Loucy (cell line): Measurements from ENCODE around the gene ZIC1.

Experiments
- H2AFZ ChIP-seq: fragments of 200-600 bp; sonication (generic); 2 replicates; pipeline ENCODE4 v1.6.0; 2016; ENCODE audit warnings: antibody characterized with exemption, mild to moderate bottlenecking, low read length, moderate library complexity
- H3F3A ChIP-seq: fragments of 200-600 bp; 2 replicates; pipeline ENCODE4 v1.6.0; 2016; ENCODE audit warnings: antibody characterized with exemption, low read depth, mild to moderate bottlenecking
- H3K27me3 ChIP-seq: fragments of 200-600 bp; sonication (generic); 2 replicates; pipeline ENCODE4 v1.6.1; 2014; ENCODE audit warnings: low read length, mild to moderate bottlenecking; ENCODE audit not compliant: insufficient read depth, poor library complexity, severe bottlenecking
- H3K36me3 ChIP-seq: fragments of 200-600 bp; sonication (generic); 2 replicates; pipeline ENCODE4 v1.6.1; 2016; ENCODE audit warnings: low read length; ENCODE audit not compliant: insufficient read depth
- H3K4me1 ChIP-seq: fragments of 200-600 bp; sonication (generic); 2 replicates; pipeline ENCODE4 v1.5.1; 2014; ENCODE audit warnings: low read length, mild to moderate bottlenecking; ENCODE audit not compliant: insufficient read depth, poor library complexity, severe bottlenecking
- H3K4me2 ChIP-seq: fragments of 200-600 bp; sonication (generic); 2 replicates; pipeline ENCODE4 v1.6.0; 2014; ENCODE audit warnings: antibody characterized with exemption, low read length, low read depth, mild to moderate bottlenecking; ENCODE audit not compliant: poor library complexity, severe bottlenecking
- H3K4me3 ChIP-seq: fragments of 200-600 bp; sonication (generic); 2 replicates; pipeline ENCODE4 v1.5.1; 2014; ENCODE audit warnings: low read length, mild to moderate bottlenecking, mixed read lengths; ENCODE audit not compliant: poor library complexity, severe bottlenecking
- H3K79me2 ChIP-seq: fragments of 200-600 bp; sonication (generic); 2 replicates; pipeline ENCODE4 v1.6.1; 2014; ENCODE audit warnings: low read length; ENCODE audit not compliant: insufficient read depth
- H3K9ac ChIP-seq: fragments of 200-600 bp; sonication (generic); 2 replicates; pipeline ENCODE4 v1.6.0; 2014; ENCODE audit warnings: mild to moderate bottlenecking, low read depth, low read length, moderate library complexity; ENCODE audit not compliant: poor library complexity, severe bottlenecking
- H3K9me2 ChIP-seq: fragments of 200-600 bp; sonication (generic); replicated peaks from 2 replicates; pipeline ENCODE4 v1.6.1; 2016; ENCODE audit warnings: low read depth, low read length, mixed read lengths
- H3K9me3 ChIP-seq: fragments of 200-600 bp; sonication (generic); 2 replicates; pipeline ENCODE4 v1.6.1; 2014; ENCODE audit warnings: mild to moderate bottlenecking, antibody characterized with exemption, low read length, low read depth; ENCODE audit not compliant: insufficient read depth
- H4K20me1 ChIP-seq: fragments of 200-600 bp; sonication (generic); 2 replicates; pipeline ENCODE4 v1.6.0; 2014; ENCODE audit warnings: antibody characterized with exemption, low read length, mild to moderate bottlenecking; ENCODE audit not compliant: insufficient read depth, poor library complexity, severe bottlenecking
- EZH2phosphoT487 ChIP-seq: fragments of 200-600 bp; IDR thresholded peaks from 2 replicates; pipeline ENCODE4 v1.6.1; 2018; ENCODE audit warnings: antibody characterized with exemption, mild to moderate bottlenecking, moderate library complexity, borderline replicate concordance
- TF ChIP-seq, protein P1 (sequence below): fragments of 200-600 bp; sonication (generic); conservative IDR thresholded peaks from 2 replicates; pipeline ENCODE4 v1.5.1; 2014; ENCODE audit warnings: mild to moderate bottlenecking, antibody characterized with exemption, low read length

Gene ZIC1

DNA sequence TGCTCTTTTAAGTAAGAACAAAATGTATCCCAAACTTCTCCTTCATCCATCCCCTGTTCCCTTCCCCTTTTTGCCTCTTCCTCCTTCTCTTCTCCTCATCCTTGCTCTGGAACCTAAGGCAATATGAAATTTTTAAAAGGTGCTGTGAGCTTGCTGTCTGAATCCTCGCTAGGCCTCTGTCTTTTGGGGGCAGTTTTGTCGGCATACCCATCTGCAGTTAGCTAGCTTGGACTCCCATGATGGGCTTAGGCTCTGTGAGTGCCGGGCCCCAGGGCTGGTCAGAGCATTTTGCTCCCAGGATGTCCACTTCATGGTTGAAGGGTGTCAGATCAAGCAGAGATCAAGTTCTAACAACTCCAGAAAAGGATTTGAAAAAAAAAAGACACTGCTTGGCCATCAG lies 18.6 kb downstream of the ZIC1 start:
- no peaks in the 10 kb centered on the region for H3K4me1 ChIP-seq
- H3K4me2 ChIP-seq, result no peak overlapping the region
- H4K20me1 ChIP-seq, result no peaks in the 10 kb centered on the region
- no peaks in the 10 kb centered on the region for H3K9me3 ChIP-seq
- no peaks in the 10 kb centered on the region for H3K9me2 ChIP-seq
- H3K4me3 ChIP-seq, result no peak overlapping the region
- H3K79me2 ChIP-seq, result no peaks in the 10 kb centered on the region
- H3K27me3 ChIP-seq, result no peaks in the 10 kb centered on the region
- H3K36me3 ChIP-seq, result no peaks in the 10 kb centered on the region
- TF ChIP-seq, protein P1, sequence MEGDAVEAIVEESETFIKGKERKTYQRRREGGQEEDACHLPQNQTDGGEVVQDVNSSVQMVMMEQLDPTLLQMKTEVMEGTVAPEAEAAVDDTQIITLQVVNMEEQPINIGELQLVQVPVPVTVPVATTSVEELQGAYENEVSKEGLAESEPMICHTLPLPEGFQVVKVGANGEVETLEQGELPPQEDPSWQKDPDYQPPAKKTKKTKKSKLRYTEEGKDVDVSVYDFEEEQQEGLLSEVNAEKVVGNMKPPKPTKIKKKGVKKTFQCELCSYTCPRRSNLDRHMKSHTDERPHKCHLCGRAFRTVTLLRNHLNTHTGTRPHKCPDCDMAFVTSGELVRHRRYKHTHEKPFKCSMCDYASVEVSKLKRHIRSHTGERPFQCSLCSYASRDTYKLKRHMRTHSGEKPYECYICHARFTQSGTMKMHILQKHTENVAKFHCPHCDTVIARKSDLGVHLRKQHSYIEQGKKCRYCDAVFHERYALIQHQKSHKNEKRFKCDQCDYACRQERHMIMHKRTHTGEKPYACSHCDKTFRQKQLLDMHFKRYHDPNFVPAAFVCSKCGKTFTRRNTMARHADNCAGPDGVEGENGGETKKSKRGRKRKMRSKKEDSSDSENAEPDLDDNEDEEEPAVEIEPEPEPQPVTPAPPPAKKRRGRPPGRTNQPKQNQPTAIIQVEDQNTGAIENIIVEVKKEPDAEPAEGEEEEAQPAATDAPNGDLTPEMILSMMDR, result no peak
- TF ChIP-seq EZH2phosphoT487, result no peak
- no peak overlapping the region for H2AFZ ChIP-seq
- H3F3A ChIP-seq, result no peaks in the 10 kb centered on the region
- no peak overlapping the region for H3K9ac ChIP-seq

DNA sequence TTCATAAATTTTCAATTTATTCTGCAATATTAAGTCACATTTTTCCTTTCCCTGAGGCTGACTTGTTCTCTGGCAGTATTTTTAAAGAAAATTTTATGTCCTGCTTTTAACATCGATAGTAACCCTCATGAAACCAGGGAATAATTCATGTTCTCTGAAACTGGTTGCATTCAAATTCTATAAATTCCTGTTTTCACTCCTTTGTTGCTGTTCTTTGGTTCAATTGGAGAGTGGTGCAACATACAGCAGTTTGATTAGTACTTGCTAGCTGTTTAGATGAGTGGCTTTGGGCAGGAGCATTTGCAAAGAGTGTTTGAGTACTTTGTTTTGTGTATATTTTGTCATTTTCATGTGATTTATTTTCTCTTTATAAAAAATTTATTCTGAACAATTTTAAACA lies 19.2 kb downstream of the ZIC1 start:
- Histone ChIP-seq H3K9me2 (no peaks in the 10 kb centered on the region), H3K27me3 (no peaks in the 10 kb centered on the region), H3K9me3 (no peaks in the 10 kb centered on the region), H3K9ac (no peak overlapping the region), H3K36me3 (no peaks in the 10 kb centered on the region), H3K4me3 (no peak overlapping the region), H3F3A (no peaks in the 10 kb centered on the region), H3K4me2 (no peak overlapping the region), H2AFZ (no peak overlapping the region), H3K4me1 (no peaks in the 10 kb centered on the region), H4K20me1 (no peaks in the 10 kb centered on the region), H3K79me2 (no peaks in the 10 kb centered on the region)
- TF ChIP-seq, protein P1, result no peak
- no peak for TF ChIP-seq EZH2phosphoT487

DNA sequence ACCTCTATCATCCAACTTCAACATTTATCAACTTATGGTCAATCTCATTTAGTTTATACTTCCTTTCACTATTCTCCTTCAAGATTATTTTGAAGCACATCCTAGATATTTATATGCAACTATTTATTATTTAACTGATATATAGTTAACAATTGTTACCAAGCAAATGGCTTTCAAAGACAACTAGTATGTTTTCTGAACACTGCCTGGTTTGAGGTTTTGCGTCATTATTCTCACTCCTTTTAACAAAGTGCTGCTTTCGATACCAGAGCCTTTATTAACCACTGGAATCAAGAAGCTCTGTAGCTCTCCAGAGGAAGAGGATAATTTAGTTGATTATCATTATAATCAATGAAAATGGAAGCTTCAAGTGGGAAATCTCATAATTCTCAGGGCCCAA lies 19.6 kb downstream of the ZIC1 start:
- Histone ChIP-seq H3K9ac (no peak overlapping the region), H3K36me3 (no peaks in the 10 kb centered on the region), H3K9me3 (no peaks in the 10 kb centered on the region), H3K4me2 (no peak overlapping the region), H3K9me2 (no peaks in the 10 kb centered on the region), H4K20me1 (no peaks in the 10 kb centered on the region), H3K79me2 (no peaks in the 10 kb centered on the region), H3K4me3 (no peak overlapping the region), H3K4me1 (no peaks in the 10 kb centered on the region), H3K27me3 (no peaks in the 10 kb centered on the region), H2AFZ (no peak overlapping the region), H3F3A (no peaks in the 10 kb centered on the region)
- TF ChIP-seq, protein P1, result no peak
- TF ChIP-seq EZH2phosphoT487, result no peak
